OCI-LY3 (cell line): ENCODE data around the gene ETV4.

Experiments
- H2AFZ ChIP-seq: fragments of 200-600, 300-600 bp; shearing (Covaris generic); 2 replicates; pipeline ENCODE4 v1.6.0; 2014; ENCODE audit warnings: antibody characterized with exemption, low read depth, low read length
- H3K27ac ChIP-seq: fragments of 200-600, 300-600 bp; sonication (generic); 2 replicates; pipeline ENCODE4 v1.5.1; 2014; ENCODE audit warnings: mild to moderate bottlenecking, low read length, moderate library complexity, mixed read lengths
- H3K27me3 ChIP-seq: fragments of 200-600, 300-600 bp; sonication (generic); 2 replicates; pipeline ENCODE4 v1.6.1; 2014; ENCODE audit warnings: low read depth, low read length, mixed read lengths
- H3K36me3 ChIP-seq: fragments of 200-600, 300-600 bp; sonication (generic); replicated peaks from 2 replicates; pipeline ENCODE3; 2014; ENCODE audit warnings: low read depth, low read length, mixed read lengths
- H3K4me1 ChIP-seq: fragments of 300-600, 200-600 bp; sonication (generic); 2 replicates; pipeline ENCODE4 v1.6.1; 2014; ENCODE audit warnings: low read length, mixed read lengths
- H3K4me2 ChIP-seq: fragments of 200-600, 300-600 bp; sonication (generic); 2 replicates; pipeline ENCODE4 v1.6.1; 2014; ENCODE audit warnings: low read length, mixed read lengths
- H3K4me3 ChIP-seq: fragments of 300-600, 200-600 bp; sonication (generic); 2 replicates; pipeline ENCODE4 v1.5.1; 2014; ENCODE audit warnings: antibody characterized with exemption, mild to moderate bottlenecking, low read length, moderate library complexity
- H3K79me2 ChIP-seq: fragments of 300-600, 200-600 bp; shearing (Covaris generic); 2 replicates; pipeline ENCODE4 v1.6.1; 2014; ENCODE audit warnings: mild to moderate bottlenecking, low read length, mixed read lengths
- H3K9ac ChIP-seq: fragments of 300-600, 200-600 bp; shearing (Covaris generic); 2 replicates; pipeline ENCODE4 v1.6.0; 2014; ENCODE audit warnings: mild to moderate bottlenecking, low read length, moderate library complexity
- H3K9me3 ChIP-seq: fragments of 200-600, 300-600 bp; shearing (Covaris generic); 2 replicates; pipeline ENCODE4 v1.6.1; 2014; ENCODE audit warnings: low read length, mixed read lengths; ENCODE audit not compliant: insufficient read depth
- H4K20me1 ChIP-seq: fragments of 200-600, 300-600 bp; sonication (generic); 2 replicates; pipeline ENCODE4 v1.6.1; 2016; ENCODE audit warnings: low read length, mixed read lengths; ENCODE audit not compliant: insufficient read depth
- CTCF ChIP-seq: fragments of 200-600, 300-600 bp; sonication (generic); IDR thresholded peaks from 2 replicates; pipeline ENCODE4 v1.5.1; 2014; ENCODE audit warnings: antibody characterized with exemption, low read length, low read depth
- EZH2phosphoT487 ChIP-seq: fragments of 200-600 bp; shearing (Covaris generic); IDR thresholded peaks from 2 replicates; pipeline ENCODE4 v1.6.1; 2018; ENCODE audit warnings: antibody characterized with exemption, mixed run types, low read depth

The ETV4 gene

GRCh38 chr17:43546319-43547188 lies at the start of gene ETV4:
ETV4 (minus strand) TSS chr17:43546340; CDS start chr17:43545617, 723 bp downstream.
- H3K4me1 ChIP-seq = peaks cover 23% of the 10 kb centered on the region
- peak within 1 kb of the TSS; percentile 45 for H2AFZ ChIP-seq
- no peaks in the 10 kb centered on the region for H3K36me3 ChIP-seq
- peak within 1 kb of the TSS; percentile 80 for H3K9ac ChIP-seq
- peaks cover 14% of the 10 kb centered on the region for H3K79me2 ChIP-seq
- TF ChIP-seq CTCF (no peak), EZH2phosphoT487 (no peak)
- no peaks in the 10 kb centered on the region for H4K20me1 ChIP-seq
- peaks cover 11% of the 10 kb centered on the region; the same call in 1 of the 2 replicates for H3K27me3 ChIP-seq
- H3K4me3 ChIP-seq = peak within 1 kb of the TSS; percentile 89
- peak within 1 kb of the TSS; percentile 97 for H3K4me2 ChIP-seq
- peak within 1 kb of the TSS; percentile 58 for H3K27ac ChIP-seq
- H3K9me3 ChIP-seq = no peaks in the 10 kb centered on the region

GRCh38 chr17:43595466-43595865 lies 49.3 kb upstream of the ETV4 start:
- no peaks in the 10 kb centered on the region for H4K20me1 ChIP-seq
- H3K4me2 ChIP-seq = no peak overlapping the region
- H3K9me3 ChIP-seq = no peaks in the 10 kb centered on the region
- H3K36me3 ChIP-seq = no peaks in the 10 kb centered on the region
- no peaks in the 10 kb centered on the region for H3K79me2 ChIP-seq
- no peak overlapping the region for H3K9ac ChIP-seq
- H2AFZ ChIP-seq = no peak overlapping the region
- H3K27me3 ChIP-seq = no peaks in the 10 kb centered on the region
- H3K4me3 ChIP-seq = no peak overlapping the region
- no peak overlapping the region for H3K27ac ChIP-seq
- H3K4me1 ChIP-seq = peaks cover 12% of the 10 kb centered on the region
- TF ChIP-seq CTCF = no peak
- TF ChIP-seq EZH2phosphoT487 = no peak

- Histone ChIP-seq H3K4me3 (no peak overlapping the region), H3K79me2 (no peaks in the 10 kb centered on the region), H3K4me1 (peaks cover 12% of the 10 kb centered on the region), H3K9me3 (no peaks in the 10 kb centered on the region), H4K20me1 (no peaks in the 10 kb centered on the region), H3K27ac (no peak overlapping the region), H3K9ac (no peak overlapping the region), H3K27me3 (no peaks in the 10 kb centered on the region), H3K36me3 (no peaks in the 10 kb centered on the region), H3K4me2 (no peak overlapping the region), H2AFZ (no peak overlapping the region)
- TF ChIP-seq EZH2phosphoT487 = no peak
- TF ChIP-seq CTCF = no peak
Measured at GRCh38 chr17:43591779-43592562, 45.8 kb upstream of the ETV4 start.

GRCh38 chr17:43591001-43591400 lies 44.9 kb upstream of the ETV4 start:
- H3K9ac ChIP-seq = no peak overlapping the region
- TF ChIP-seq EZH2phosphoT487 = no peak
- no peak for TF ChIP-seq CTCF
- no peaks in the 10 kb centered on the region for H3K79me2 ChIP-seq
- peaks cover 12% of the 10 kb centered on the region for H3K4me1 ChIP-seq
- no peak overlapping the region for H3K4me2 ChIP-seq
- H3K4me3 ChIP-seq = no peak overlapping the region
- no peak overlapping the region for H3K27ac ChIP-seq
- H3K27me3 ChIP-seq = no peaks in the 10 kb centered on the region
- H3K9me3 ChIP-seq = no peaks in the 10 kb centered on the region
- H2AFZ ChIP-seq = no peak overlapping the region
- H4K20me1 ChIP-seq = no peaks in the 10 kb centered on the region
- H3K36me3 ChIP-seq = no peaks in the 10 kb centered on the region
